Aorta (tissue), 5 donors: ENCODE measurements around the gene SPEM3. TPM values are rescaled to one million over a fixed set of nuclear protein-coding genes. Genes with fewer than 3 reads are reported as not detected.
A peak's percentile ranks its signal among the peaks of the same experiment; 100 is the strongest.

Source experiments
- ATAC-seq: fragments of 200-7000 bp; cut with Tn5 transposase; one replicate; pipeline ENCODE4 v1.9.1; 2022; ENCODE audit warnings: moderate library complexity; ENCODE audit not compliant: low FRiP score
- DNase-seq, 2 donors: peaks; one replicate each; pipeline ENCODE4 v3.0.0-alpha.2; 2020
- H3K27ac ChIP-seq, 2 donors: one replicate each; pipeline ENCODE4 v1.5.1; 2013; ENCODE audit warnings: low read length in 2 of 2, mild to moderate bottlenecking in 2 of 2, moderate library complexity in 2 of 2, control low read depth in 1 of 2, inconsistent platforms in 1 of 2, low read depth in 1 of 2
- H3K27me3 ChIP-seq, 2 donors: one replicate each; pipeline ENCODE4 v1.6.1; 2013; ENCODE audit warnings: control low read depth in 1 of 2, low read length in 1 of 2, mild to moderate bottlenecking in 1 of 2, moderate library complexity in 1 of 2; ENCODE audit not compliant: insufficient read depth in 2 of 2, control insufficient read depth in 1 of 2
- H3K36me3 ChIP-seq, 2 donors: one replicate each; pipeline ENCODE4 v1.6.1; 2013; ENCODE audit warnings: control low read depth in 1 of 2, low read length in 1 of 2, mild to moderate bottlenecking in 1 of 2; ENCODE audit not compliant: insufficient read depth in 2 of 2, control insufficient read depth in 1 of 2
- H3K4me1 ChIP-seq, 2 donors: one replicate each; pipeline ENCODE4 v1.6.1; 2013; ENCODE audit warnings: low read length in 2 of 2, control low read depth in 1 of 2, mild to moderate bottlenecking in 1 of 2, moderate library complexity in 1 of 2; ENCODE audit not compliant: insufficient read depth in 2 of 2, control insufficient read depth in 1 of 2
- H3K4me3 ChIP-seq, 2 donors: one replicate each; pipeline ENCODE4 v1.5.1; 2013; ENCODE audit warnings: low read length in 2 of 2, control low read depth in 1 of 2, mild to moderate bottlenecking in 1 of 2
- H3K9me3 ChIP-seq: one replicate; pipeline ENCODE4 v1.6.1; 2013; ENCODE audit warnings: mild to moderate bottlenecking, low read length; ENCODE audit not compliant: control insufficient read depth
- WGBS, 2 donors: extraction: QIAGEN DNeasy Blood & Tissue Kit; methylation state at CpG; one replicate each; pipeline ENCODE4 v1.1.7; 2013; 5-methylcytosine and 5-hydroxymethylcytosine counted together
- intact Hi-C, 2 donors: fragments of 100-400 bp; cut with DNase I; formaldehyde crosslinking; loops; one replicate each; pipeline versions ENCODE4 v1.14.2 to v1.15.0; 2022
- polyA plus RNA-seq, 2 donors: library from polyadenylated mRNA; stranded (reverse); fragments of 200-250 nt; gene quantifications; one replicate each; pipeline ENCODE4 v1.2.3, GENCODE V29; 2013
- total RNA-seq, 2 donors: library from RNA; stranded (reverse); fragmentation: NEBNext Ultra II Directional; extraction: Animal tissue kit (Norgen Biotek cat#: 25700); gene quantifications; one replicate each; pipeline ENCODE4 v1.2.1, GENCODE V29; 2021
- donor health status: healthy with polysubstance abuse.
- donor health status: Bipolar disorder and iron deficiency.
- donor health status: DM: no; HTN: no; CAD: no.
- donor health status: DM: no; HTN: no; CAD: no.
- donor health status: DM: yes; HTN: yes; CAD: no.

The SPEM3 gene
- total and polyA plus RNA-seq, 4 donors: not detected

DNA sequence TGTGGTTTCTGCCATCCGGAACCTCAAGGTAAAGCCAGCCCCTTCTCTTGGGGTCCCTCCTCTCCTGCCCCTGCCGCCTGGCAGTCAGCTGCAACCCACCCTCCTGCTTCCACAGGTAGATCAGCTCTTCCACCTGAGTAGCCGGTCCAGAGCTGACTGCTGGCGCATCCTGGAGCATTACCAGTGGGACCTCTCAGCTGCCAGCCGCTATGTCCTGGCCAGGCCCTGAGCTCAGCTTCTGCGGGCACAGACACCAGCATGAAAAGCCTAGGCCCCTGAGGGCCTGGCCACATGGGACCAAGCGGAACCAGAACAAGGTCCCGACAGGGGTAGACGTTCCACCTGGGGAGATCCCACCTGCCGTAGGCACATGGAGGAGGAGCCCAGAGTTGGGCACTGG is 39.8 kb upstream of the SPEM3 start:
- DNase-seq (no peak), ATAC-seq (no peak)
- Histone ChIP-seq H3K27me3 (no peaks in the 10 kb centered on the region), H3K36me3 (no peaks in the 10 kb centered on the region), H3K9me3 (no peaks in the 10 kb centered on the region), H3K4me3 (no peak overlapping the region), H3K27ac (no peak overlapping the region), H3K4me1 (no peaks in the 10 kb centered on the region)
- 95 to 96% methylated on average over 10 of the region's 10 CpGs for WGBS, 2 donors
- intact Hi-C loops: no loop called here

DNA sequence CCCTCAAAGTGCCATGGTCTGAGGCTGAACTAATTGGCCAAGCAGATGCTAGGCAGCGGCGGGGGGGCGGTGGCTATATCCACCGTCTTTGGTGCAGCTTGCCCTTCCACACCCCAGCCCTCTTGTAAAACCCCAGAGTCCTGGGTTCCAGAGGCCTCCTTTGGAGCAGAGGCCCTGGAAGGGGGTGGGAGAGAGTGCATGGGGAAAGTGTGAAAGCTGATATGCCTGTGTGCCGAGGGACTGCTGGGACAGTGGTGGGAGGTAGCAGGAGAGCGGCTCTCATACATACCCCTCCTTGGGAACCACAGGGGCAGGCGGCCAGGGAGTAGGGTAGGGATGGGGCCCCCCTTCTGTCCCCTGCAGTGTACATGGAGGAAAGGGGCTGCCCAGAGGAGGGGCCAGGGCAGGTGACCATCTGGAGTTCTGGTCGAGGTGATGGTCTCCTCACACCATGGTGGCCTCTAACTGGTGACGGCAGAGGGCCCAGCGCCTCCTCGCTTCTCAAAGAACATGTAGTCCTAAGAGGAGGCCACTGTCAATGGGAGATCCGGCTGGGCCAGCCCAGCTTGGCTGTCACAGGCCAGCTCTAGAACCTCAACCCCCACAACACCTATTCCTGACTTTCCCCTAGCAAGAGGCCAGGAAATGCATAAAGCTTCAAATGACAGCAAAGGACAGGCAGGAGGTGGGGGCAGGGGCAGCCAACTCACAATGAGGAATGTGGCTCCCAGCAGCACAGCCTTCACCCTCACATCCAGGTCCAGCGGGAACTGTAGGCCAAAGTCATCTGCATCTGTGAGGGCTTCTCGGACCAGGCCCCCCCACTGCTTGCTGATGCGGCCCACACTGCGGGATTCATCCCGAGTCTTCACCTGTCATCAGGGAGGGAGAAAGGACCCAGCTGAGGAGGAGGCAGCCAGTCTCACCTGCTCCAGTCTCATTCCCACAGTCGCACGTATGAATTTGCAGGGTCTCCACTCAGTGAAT is 38.4 kb upstream of the SPEM3 start:
- H3K36me3 ChIP-seq: no peaks in the 10 kb centered on the region
- DNase-seq: no peak
- WGBS, 2 donors: 86 to 92% methylated on average over 19 of the region's 19 CpGs
- intact Hi-C loops: loop anchor here in 1 of 2 donors (5.0 kb wide), 1 partner anchor 33 kb away; the partner anchor contains the start of gene TMEM95
- H3K27me3 ChIP-seq: no peaks in the 10 kb centered on the region
- H3K9me3 ChIP-seq: no peaks in the 10 kb centered on the region
- H3K4me1 ChIP-seq: no peaks in the 10 kb centered on the region
- H3K27ac ChIP-seq: no peak overlapping the region
- ATAC-seq: no peak
- H3K4me3 ChIP-seq: no peak overlapping the region

DNA sequence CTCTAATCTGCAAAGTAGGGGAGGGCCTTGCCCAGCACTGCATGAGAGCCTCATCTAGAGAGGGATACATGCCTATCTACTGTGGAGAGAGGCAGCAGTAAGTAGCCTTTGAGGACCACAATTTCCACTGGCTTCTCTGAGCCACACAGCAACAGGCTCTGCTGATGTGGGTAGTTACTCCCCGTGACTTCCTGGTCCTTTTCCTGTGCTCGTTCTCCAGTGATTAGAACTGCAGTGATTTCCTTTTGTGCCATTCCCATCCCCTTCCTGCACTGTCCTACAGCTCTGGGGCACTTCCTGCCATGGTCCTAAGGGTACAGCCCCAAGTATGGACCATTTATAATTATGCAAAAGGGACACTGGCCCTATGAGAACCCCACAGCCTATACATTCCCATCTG is 37.4 kb upstream of the SPEM3 start:
- Histone ChIP-seq H3K27me3 (no peaks in the 10 kb centered on the region), H3K27ac (no peak overlapping the region), H3K9me3 (no peaks in the 10 kb centered on the region), H3K4me3 (no peak overlapping the region), H3K4me1 (no peaks in the 10 kb centered on the region), H3K36me3 (no peaks in the 10 kb centered on the region)
- no peak for ATAC-seq
- WGBS, 2 donors: 83 to 87% methylated on average over 2 of the region's 2 CpGs
- DNase-seq: no peak
- intact Hi-C loops: loop anchor here in 1 of 2 donors (5.0 kb wide), 1 partner anchor 34 kb away; the partner anchor contains the start of gene TMEM95

DNA sequence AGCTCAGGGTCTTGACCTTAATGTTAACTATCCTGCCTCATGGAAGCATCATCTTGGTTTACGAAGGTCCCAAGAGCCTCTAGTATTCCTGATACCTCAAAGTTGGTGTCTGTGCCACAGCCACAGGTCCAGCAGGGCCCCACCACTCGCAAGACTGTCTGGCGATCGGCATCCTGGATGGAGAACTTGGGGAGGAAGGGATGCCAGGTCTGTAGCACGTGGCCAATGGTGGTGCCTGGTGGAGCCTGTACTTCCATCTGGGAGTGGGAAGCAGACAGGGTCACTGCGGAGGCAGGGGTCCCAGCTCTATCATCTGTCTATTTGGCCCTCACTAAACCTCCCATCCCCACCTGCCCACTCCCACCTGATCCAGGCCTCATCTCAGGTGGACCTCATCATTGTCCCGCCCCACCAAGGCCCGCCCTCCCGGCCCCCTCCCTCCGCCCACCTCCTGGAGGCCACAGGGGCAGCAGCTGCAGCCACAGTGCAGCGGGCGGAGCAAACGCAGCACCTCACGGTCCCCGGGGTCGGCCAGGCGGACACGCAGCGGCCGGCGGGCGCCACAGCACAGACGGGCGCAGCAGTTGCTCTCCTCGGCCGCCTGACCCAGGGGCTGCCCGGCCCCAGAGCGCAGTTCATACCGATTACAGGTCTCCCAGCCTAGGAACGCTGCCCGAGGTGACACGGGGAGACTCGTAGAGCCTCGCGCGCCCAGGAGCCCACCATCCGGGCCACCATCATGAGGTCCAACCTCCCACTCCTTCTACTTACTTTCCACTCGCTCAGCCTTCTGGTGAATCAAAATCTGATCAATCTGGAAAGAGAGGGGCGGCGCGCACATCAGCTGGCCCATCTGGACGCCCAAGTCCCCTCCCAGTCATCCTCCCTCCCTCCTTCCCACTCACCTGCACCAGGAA is 35.7 kb upstream of the SPEM3 start:
- WGBS, 2 donors: 79 to 84% methylated on average over 38 to 42 of the region's 42 CpGs
- intact Hi-C loops: loop anchor here in 1 of 2 donors (5.0 kb wide), 1 partner anchor 36 kb away; the partner anchor contains the start of gene TMEM95
- H3K36me3 ChIP-seq: no peaks in the 10 kb centered on the region

DNA sequence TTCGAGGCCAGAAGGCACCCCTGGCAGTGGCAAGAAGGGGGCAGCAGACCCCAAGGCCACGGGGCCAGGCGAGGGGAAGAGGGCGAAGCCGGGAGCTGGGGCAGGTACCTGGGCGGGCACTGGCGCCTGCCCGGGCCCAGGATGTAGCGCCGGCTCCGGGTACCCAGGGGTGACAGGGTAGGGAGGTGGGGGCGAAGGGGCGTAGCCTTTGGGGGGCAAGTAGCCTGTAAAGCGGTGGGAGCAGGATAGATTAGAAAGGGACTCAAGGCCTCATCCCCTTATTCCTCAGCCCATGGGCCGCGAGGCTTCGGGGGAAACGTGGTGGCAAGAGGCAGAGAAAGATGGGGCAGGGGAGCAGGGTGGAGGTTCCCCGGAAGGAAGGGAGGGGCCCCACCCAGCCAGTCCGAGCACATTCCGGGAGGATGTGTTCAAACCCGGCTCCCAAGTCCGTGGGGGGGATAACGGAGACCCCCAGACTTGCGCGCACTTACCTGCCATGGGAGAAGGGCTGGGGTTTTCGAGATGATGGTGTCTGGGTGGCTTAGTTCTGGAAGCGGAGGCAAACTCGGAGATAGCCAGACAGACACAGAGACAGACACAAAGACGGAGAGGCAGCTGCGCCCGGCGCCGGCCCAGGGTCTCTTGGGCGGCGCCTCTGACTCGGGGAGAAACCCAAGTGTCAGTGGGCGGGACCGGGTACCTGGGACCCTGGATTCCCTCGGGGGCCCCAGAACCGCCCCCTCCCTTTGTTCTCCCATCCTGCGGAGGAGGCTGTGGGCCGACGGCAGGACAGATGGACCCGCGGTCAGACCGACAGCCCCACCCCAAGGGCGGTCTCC is 34.8 kb upstream of the SPEM3 start:
- ATAC-seq (peak; percentile 42), DNase-seq (peak in 1 of 2 donors; percentile 74)
- 8 to 9% methylated on average over 43 to 48 of the region's 48 CpGs for WGBS, 2 donors

More for the DNA sequence above, 35.7 kb upstream of the SPEM3 start:
- no peak for ATAC-seq
- DNase-seq: peak in 1 of 2 donors; percentile 73
- H3K4me1 ChIP-seq: no peaks in the 10 kb centered on the region
- H3K4me3 ChIP-seq: no peak overlapping the region
- H3K27ac ChIP-seq: no peak overlapping the region
- no peaks in the 10 kb centered on the region for H3K9me3 ChIP-seq
- no peaks in the 10 kb centered on the region for H3K27me3 ChIP-seq

DNA sequence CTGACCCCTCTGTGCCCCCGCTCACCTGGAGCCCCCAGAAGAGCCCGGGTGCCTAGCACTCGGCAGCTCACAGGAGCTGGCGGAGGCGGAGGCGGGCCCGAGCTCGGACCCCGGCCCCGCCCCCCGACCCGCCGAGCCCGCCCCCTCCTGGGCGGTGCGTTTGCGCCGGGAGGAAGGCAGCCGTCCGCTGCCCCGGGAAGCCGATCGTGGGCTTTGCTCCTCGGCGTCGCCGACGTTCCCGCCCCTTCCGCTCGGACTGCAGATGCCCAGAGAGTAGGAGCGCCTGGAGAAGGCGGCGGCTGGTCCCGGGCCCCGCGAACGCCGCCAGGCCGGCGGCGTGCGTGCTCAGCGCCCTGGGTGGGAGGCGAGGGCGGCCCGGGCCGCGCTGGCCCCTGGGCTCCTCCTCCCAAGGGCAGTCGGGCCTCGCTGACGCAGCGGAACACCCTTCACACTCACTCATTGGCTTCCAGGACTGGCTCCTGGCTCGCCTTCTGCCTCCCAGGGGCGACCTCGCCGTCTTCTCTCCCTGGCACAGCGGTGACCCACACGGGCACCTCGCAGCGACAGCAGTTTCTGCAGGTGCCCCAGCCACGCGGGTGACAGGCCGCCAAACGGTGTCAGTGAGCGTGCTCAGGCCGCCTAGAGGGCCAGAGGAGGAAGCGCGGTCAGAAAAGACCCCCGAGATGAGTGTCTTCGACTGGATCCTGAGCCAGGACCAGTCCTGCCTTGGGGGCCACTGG is 34.0 kb upstream of the SPEM3 start, which contains the start of gene PLSCR3:
Gene PLSCR3 (minus strand): TSS at position 74 of the 740 bp plus-strand sequence. CDS start 415 bp downstream, outside the sequence.
- H3K27ac ChIP-seq: peak within 1 kb of the TSS; percentile 45 to 88
- H3K36me3 ChIP-seq: no peaks in the 10 kb centered on the region
- ATAC-seq: peak; percentile 95
- no peaks in the 10 kb centered on the region for H3K27me3 ChIP-seq
- no peaks in the 10 kb centered on the region for H3K4me1 ChIP-seq
- H3K4me3 ChIP-seq: peak within 1 kb of the TSS; percentile 53 to 89
- peak; percentile 93 to 95 for DNase-seq
- intact Hi-C loops: loop anchor here (1.0 to 5.0 kb wide), 2 partner anchors 9 to 37 kb away; partner anchors contain the start of gene TMEM95 (in 1 of the 2)
- WGBS, 2 donors: 0% methylated on average over 47 to 71 of the region's 71 CpGs
- H3K9me3 ChIP-seq: no peaks in the 10 kb centered on the region

More for the DNA sequence above, 34.8 kb upstream of the SPEM3 start:
- Histone ChIP-seq H3K36me3 (no peaks in the 10 kb centered on the region), H3K27me3 (no peaks in the 10 kb centered on the region), H3K4me1 (no peaks in the 10 kb centered on the region), H3K27ac (peak overlapping the region; percentile 19 to 45), H3K4me3 (peak overlapping the region; percentile 53 to 89), H3K9me3 (no peaks in the 10 kb centered on the region)
- intact Hi-C loops: loop anchor here (1.0 to 5.0 kb wide), 2 partner anchors 9 to 37 kb away; partner anchors contain the start of gene TMEM95 (in 1 of the 2)

DNA sequence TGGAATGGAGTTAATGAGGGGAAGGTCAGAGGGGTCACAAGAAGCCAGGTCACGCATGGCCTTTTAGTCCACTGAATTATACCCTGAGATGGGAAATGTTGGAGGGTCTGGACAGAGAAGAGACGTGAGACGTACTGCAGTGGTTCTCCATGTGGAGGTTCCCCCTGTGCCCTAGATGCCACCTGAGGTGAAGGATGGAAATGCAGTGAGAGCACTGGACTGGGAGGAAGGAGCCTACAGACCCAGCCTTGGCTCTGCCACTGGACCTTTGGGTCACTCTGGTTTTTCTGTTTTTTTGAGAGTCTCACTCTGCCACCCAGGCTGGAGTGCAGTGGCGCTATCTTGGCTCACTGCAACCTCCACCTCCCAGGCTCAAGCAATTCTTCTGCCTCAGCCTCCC is 32.5 kb upstream of the SPEM3 start:
- Histone ChIP-seq H3K4me3 (no peak overlapping the region), H3K9me3 (no peaks in the 10 kb centered on the region), H3K36me3 (no peaks in the 10 kb centered on the region), H3K27ac (no peak overlapping the region), H3K27me3 (no peaks in the 10 kb centered on the region), H3K4me1 (no peaks in the 10 kb centered on the region)
- no peak for ATAC-seq
- intact Hi-C loops: no loop called here
- WGBS, 2 donors: 86 to 88% methylated on average over 4 of the region's 4 CpGs
- no peak for DNase-seq
